ENCODE results near the gene NCF2.

DNA sequence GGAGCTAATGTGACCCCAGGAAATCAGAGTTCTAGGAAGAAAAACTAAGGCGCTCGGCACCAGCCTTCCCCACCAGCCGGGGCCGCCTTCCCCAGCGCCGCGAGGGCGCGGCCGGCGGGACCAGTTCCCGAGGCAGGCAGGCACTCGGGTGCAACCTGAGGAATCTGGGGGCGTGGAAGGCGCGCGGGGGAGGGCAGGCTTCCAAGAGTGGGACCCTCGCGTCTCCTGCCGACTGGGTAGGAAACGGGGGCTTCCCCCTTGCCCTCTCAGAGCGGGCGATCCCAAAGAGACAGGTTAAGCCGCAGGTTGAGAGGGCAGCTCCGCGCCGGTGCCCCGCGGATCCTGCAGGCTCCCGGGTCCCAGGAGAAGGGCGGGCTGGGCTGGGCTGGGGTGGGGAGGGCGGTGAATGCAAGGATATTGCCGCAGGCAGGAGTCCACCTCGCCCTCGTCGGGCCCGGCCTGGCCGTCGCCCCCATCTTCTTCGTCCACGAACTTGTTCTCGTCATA lies 44.9 kb upstream of the NCF2 start:
- TF ChIP-seq, protein P1, sequence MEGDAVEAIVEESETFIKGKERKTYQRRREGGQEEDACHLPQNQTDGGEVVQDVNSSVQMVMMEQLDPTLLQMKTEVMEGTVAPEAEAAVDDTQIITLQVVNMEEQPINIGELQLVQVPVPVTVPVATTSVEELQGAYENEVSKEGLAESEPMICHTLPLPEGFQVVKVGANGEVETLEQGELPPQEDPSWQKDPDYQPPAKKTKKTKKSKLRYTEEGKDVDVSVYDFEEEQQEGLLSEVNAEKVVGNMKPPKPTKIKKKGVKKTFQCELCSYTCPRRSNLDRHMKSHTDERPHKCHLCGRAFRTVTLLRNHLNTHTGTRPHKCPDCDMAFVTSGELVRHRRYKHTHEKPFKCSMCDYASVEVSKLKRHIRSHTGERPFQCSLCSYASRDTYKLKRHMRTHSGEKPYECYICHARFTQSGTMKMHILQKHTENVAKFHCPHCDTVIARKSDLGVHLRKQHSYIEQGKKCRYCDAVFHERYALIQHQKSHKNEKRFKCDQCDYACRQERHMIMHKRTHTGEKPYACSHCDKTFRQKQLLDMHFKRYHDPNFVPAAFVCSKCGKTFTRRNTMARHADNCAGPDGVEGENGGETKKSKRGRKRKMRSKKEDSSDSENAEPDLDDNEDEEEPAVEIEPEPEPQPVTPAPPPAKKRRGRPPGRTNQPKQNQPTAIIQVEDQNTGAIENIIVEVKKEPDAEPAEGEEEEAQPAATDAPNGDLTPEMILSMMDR (IDR thresholded peaks at IDR 0.05; ENCODE audit: extremely low read depth in 1 of 2, insufficient read depth in 1 of 2, low read depth in 1 of 2, low read length in 2 of 2): no peak
- TF ChIP-seq POLR2A (IDR thresholded peaks at IDR 0.05; ENCODE audit: low read depth, low read length) (no peak), POLR2AphosphoS5 (IDR thresholded peaks at IDR 0.05; ENCODE audit: insufficient read depth, low read depth, low read length) (no peak), EZH2 (IDR thresholded peaks at IDR 0.05; ENCODE audit: borderline replicate concordance, low read depth, low read length, severe bottlenecking) (no peak), FOS (IDR thresholded peaks at IDR 0.05; ENCODE audit: borderline replicate concordance, insufficient read depth, low read length) (no peak), GATA2 (IDR thresholded peaks at IDR 0.05; ENCODE audit: insufficient read depth, insufficient read length, low read depth, low read length) (no peak), JUN (IDR thresholded peaks at IDR 0.05; ENCODE audit: borderline replicate concordance, insufficient read depth, insufficient read length, low read depth) (no peak)
- TF ChIP-seq, protein P2, sequence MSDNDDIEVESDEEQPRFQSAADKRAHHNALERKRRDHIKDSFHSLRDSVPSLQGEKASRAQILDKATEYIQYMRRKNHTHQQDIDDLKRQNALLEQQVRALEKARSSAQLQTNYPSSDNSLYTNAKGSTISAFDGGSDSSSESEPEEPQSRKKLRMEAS (IDR thresholded peaks at IDR 0.05; ENCODE audit: insufficient read depth, insufficient read length): no peak

All from endothelial cell of umbilical vein (primary cell).